ENCODE data around the gene FSD1. TPM values are rescaled to one million over a fixed set of nuclear protein-coding genes. Genes with fewer than 3 reads are reported as not detected.

FSD1 gene
- total and polyA plus RNA-seq, 9 of the 15 experiments (the other 6 are each of a cell fraction or from before 2014, with no cell fraction given), result 0.11 to 1.9 (median 0.94) TPM; not detected in 1

- peak overlapping the region; percentile 98 for H3K4me2 ChIP-seq (ENCODE audit: insufficient read depth, low read length)
- intact Hi-C loops (cut with micrococcal nuclease) (loop anchor here (2.0 kb wide), 1 partner anchor 60 kb away; the partner anchor contains the start of gene CHAF1A), in situ Hi-C loops (cut with MboI) (loop anchor here (10.0 kb wide), 1 partner anchor 68 kb away; the partner anchor contains the start of gene SHD)
- peak overlapping the region; percentile 99 for H2AFZ ChIP-seq (ENCODE audit: low read depth, low read length)
- under 1% methylated on average over 33 of the region's 39 CpGs for WGBS (ENCODE audit: insufficient coverage, low coverage, missing lambda C conversion rate)
- no peaks in the 10 kb centered on the region for H4K20me1 ChIP-seq (replicated peaks; ENCODE audit: control insufficient read depth, insufficient read depth, low read length)
- peaks cover 13 to 41% of the 10 kb centered on the region in 2 experiments; a peak in 4 of 5 replicates for H3K4me1 ChIP-seq (replicated peaks in 1 of 2; ENCODE audit: control insufficient read depth in 2 of 2, insufficient read depth in 2 of 2, low read length in 2 of 2)
- peak overlapping the region; percentile 77 for H3K4me3 ChIP-seq
- ATAC-seq (peak; percentile 96), FAIRE-seq (peak; percentile 100), DNase-seq (ENCODE audit: extremely low read depth in 1 of 4, low spot score in 3 of 4) (peak; percentile 94 to 99 (median 96))
- H3K27ac ChIP-seq (ENCODE audit: extremely low read depth, low read depth, low read length), result peak overlapping the region; percentile 89
- no peaks in the 10 kb centered on the region for H3K9me3 ChIP-seq (replicated peaks; ENCODE audit: control insufficient read depth, insufficient read depth, low read depth, low read length)
- H3K27me3 ChIP-seq (ENCODE audit: control insufficient read depth in 2 of 2, insufficient read depth in 2 of 2, low read length in 2 of 2), result no peaks in the 10 kb centered on the region
- ChIA-PET CTCF (ENCODE audit: low intra/inter-chr PET ratio) (interaction anchor here (1.2 kb wide), 1 partner anchor 76 kb away, joined by 5 read pairs; no protein-coding TSS in a partner anchor), POLR2A (interaction anchor here (0.6 to 2.9 kb wide), 18 partner anchors 10 to 128 kb away, joined by 3 to 24 read pairs (median 4); partner anchors contain the start of gene YJU2)
- H3K9ac ChIP-seq (ENCODE audit: insufficient read depth in 1 of 2, low read depth in 2 of 2, low read length in 2 of 2), result peak overlapping the region; percentile 81 to 95
- peaks cover 7% of the 10 kb centered on the region for H3K79me2 ChIP-seq (ENCODE audit: control insufficient read depth, insufficient read depth, low read length)
- H3K36me3 ChIP-seq (ENCODE audit: control insufficient read depth, insufficient read depth, low read length), result peaks cover 11% of the 10 kb centered on the region; the same call in 2 of the 3 replicates
- no TSS peak for BruUV-seq (replicated peaks)
- no peaks in the 10 kb centered on the region for H3K9me1 ChIP-seq (ENCODE audit: control insufficient read depth, insufficient read depth, low read length)
- TF ChIP-seq CREM (IDR thresholded peaks at IDR 0.05; ENCODE audit: low read depth) (peak; percentile 66; the same call in 1 of the 2 replicates), DIDO1 (tag; IDR thresholded peaks at IDR 0.05; ENCODE audit: low read depth) (0 out of 2 replicates have a peak, but pooled peaks have one; percentile 39), XRCC3 (IDR thresholded peaks at IDR 0.05) (no peak), ZNF766 (CRISPR knock-in tag; conservative IDR thresholded peaks at IDR 0.05) (peak; percentile 100), RREB1 (CRISPR knock-in tag; IDR thresholded peaks at IDR 0.05) (0 out of 2 replicates have a peak, but pooled peaks have one; percentile 17), RBFOX2 (IDR thresholded peaks at IDR 0.05; ENCODE audit: low read depth, low read length) (peak; percentile 85), MTA3 (IDR thresholded peaks at IDR 0.05; ENCODE audit: borderline replicate concordance) (peak; percentile 72; the same call in 1 of the 2 replicates), SIN3A (IDR thresholded peaks at IDR 0.05; ENCODE audit: borderline replicate concordance in 2 of 2, control insufficient read depth in 1 of 2, low read depth in 2 of 2, low read length in 2 of 2) (0 out of 4 replicates have a peak, but pooled peaks of 1 of the 2 experiments have one; percentile 12), TCF7L2 (IDR thresholded peaks at IDR 0.05; ENCODE audit: low read depth, low read length) (0 out of 2 replicates have a peak, but pooled peaks have one; percentile 9), POLR2AphosphoS5 (IDR thresholded peaks at IDR 0.05; ENCODE audit: control insufficient read depth, insufficient read depth, low read depth, low read length) (peak; percentile 56; the same call in 1 of the 2 replicates), ZNF3 (CRISPR knock-in tag; IDR thresholded peaks at IDR 0.05) (no peak), KLF13 (tag; IDR thresholded peaks at IDR 0.05; ENCODE audit: borderline replicate concordance, low read depth) (peak; percentile 50; the same call in 1 of the 2 replicates)
Measured at GRCh38 chr19:4342615-4343369, 38.4 kb downstream of the FSD1 start.
